HG02938 (cell line): Measurements from ENCODE around the gene GRID1.

Source experiments
- ATAC-seq: cut with Tn5 transposase; IDR thresholded peaks from one replicate; pipeline ENCODE4 v1.9.1; 2021; ENCODE audit warnings: mild to moderate bottlenecking, moderate library complexity; ENCODE audit not compliant: unreplicated experiment

GRID1 gene

GRCh38 chr10:85791818-85792532 lies 574.6 kb downstream of the GRID1 start:
- ATAC-seq = no peak

GRCh38 chr10:85789982-85790789 lies 576.4 kb downstream of the GRID1 start:
- ATAC-seq = no peak

GRCh38 chr10:85789125-85789524 lies 577.5 kb downstream of the GRID1 start:
- no peak for ATAC-seq

- no peak for ATAC-seq
Measured at GRCh38 chr10:85788570-85788969, 578.0 kb downstream of the GRID1 start.

GRCh38 chr10:85787881-85788280 lies 578.7 kb downstream of the GRID1 start:
- no peak for ATAC-seq

- no peak for ATAC-seq
Measured at GRCh38 chr10:85787393-85787792, 579.2 kb downstream of the GRID1 start.

GRCh38 chr10:85786401-85786899 lies 580.1 kb downstream of the GRID1 start:
- ATAC-seq = no peak

- ATAC-seq = no peak
Measured at GRCh38 chr10:85784792-85785191, 581.8 kb downstream of the GRID1 start.

GRCh38 chr10:85781404-85781803 lies 585.2 kb downstream of the GRID1 start:
- no peak for ATAC-seq

- no peak for ATAC-seq
Measured at GRCh38 chr10:85778074-85778473, 588.5 kb downstream of the GRID1 start.

GRCh38 chr10:85767891-85768290 lies 598.7 kb downstream of the GRID1 start:
- ATAC-seq = no peak

- ATAC-seq = no peak
Measured at GRCh38 chr10:85764108-85764507, 602.5 kb downstream of the GRID1 start.

GRCh38 chr10:85761906-85762445 lies 604.6 kb downstream of the GRID1 start:
- no peak for ATAC-seq

- ATAC-seq = peak; percentile 97
Measured at GRCh38 chr10:85741626-85742300, 624.8 kb downstream of the GRID1 start.

GRCh38 chr10:85735997-85736396 lies 630.6 kb downstream of the GRID1 start:
- no peak for ATAC-seq

- ATAC-seq = no peak
Measured at GRCh38 chr10:85734791-85735190, 631.8 kb downstream of the GRID1 start.

GRCh38 chr10:85724215-85724614 lies 642.4 kb downstream of the GRID1 start:
- no peak for ATAC-seq

GRCh38 chr10:85720931-85721590 lies 645.5 kb downstream of the GRID1 start:
- ATAC-seq = no peak

- ATAC-seq = no peak
Measured at GRCh38 chr10:85719408-85719807, 647.2 kb downstream of the GRID1 start.

- no peak for ATAC-seq
Measured at GRCh38 chr10:85713885-85714284, 652.7 kb downstream of the GRID1 start.

- no peak for ATAC-seq
Measured at GRCh38 chr10:85702768-85703167, 663.8 kb downstream of the GRID1 start.
